Neural progenitor cell (in vitro differentiated cells): Measurements from ENCODE around the gene GPR148.

Source experiments
- CTCF ChIP-seq: fragments of 200-600 bp; sonication (generic); IDR thresholded peaks from 2 replicates; pipeline ENCODE4 v1.5.1; 2017; ENCODE audit warnings: antibody characterized with exemption, mild to moderate bottlenecking
- EZH2 ChIP-seq: fragments of 200-600 bp; sonication (generic); IDR thresholded peaks from 2 replicates; pipeline ENCODE4 v1.6.1; 2017; ENCODE audit warnings: antibody characterized with exemption, mild to moderate bottlenecking, moderate library complexity
- EZH2phosphoT487 ChIP-seq: fragments of 200-600 bp; sonication (generic); IDR thresholded peaks from 2 replicates; pipeline ENCODE4 v1.6.1; 2017; ENCODE audit warnings: antibody characterized with exemption

- no peak for TF ChIP-seq CTCF
- TF ChIP-seq EZH2 = no peak
- no peak for TF ChIP-seq EZH2phosphoT487
Observed at GRCh38 chr2:130756874-130757668, 28.2 kb downstream of the GPR148 start.
